Forelimb muscle (tissue), 1 donor: ENCODE results near the gene TTC3. TPM values are rescaled to one million over a fixed set of nuclear protein-coding genes. Genes with fewer than 3 reads are reported as not detected.
"Not testable (repeated sequence)": the region's sequence is repeated elsewhere in the genome, so short reads cannot be mapped to it uniquely, and the experiment has no call there.

Source experiments
- DNase-seq: peaks from one replicate; pipeline ENCODE4 v3.0.0-alpha.2; 2013; ENCODE audit warnings: low read depth
- polyA plus RNA-seq: library from polyadenylated mRNA; unstranded; fragments of 120-200 nt; gene quantifications from one replicate; pipeline ENCODE4 v1.2.1, GENCODE V29; 2013; ENCODE audit not compliant: insufficient read length

TTC3 gene
- polyA plus RNA-seq, 1 donor: 115 TPM

GRCh38 chr21:37220981-37221664, 148.1 kb downstream of the TTC3 start:
- DNase-seq: peak; percentile 77

- not testable (repeated sequence) for DNase-seq
Measured at GRCh38 chr21:37222248-37222647, 149.2 kb downstream of the TTC3 start.

- no peak for DNase-seq
Measured at GRCh38 chr21:37223804-37224345, 150.8 kb downstream of the TTC3 start.

GRCh38 chr21:37224861-37225839, 152.1 kb downstream of the TTC3 start:
- no peak for DNase-seq

DNA sequence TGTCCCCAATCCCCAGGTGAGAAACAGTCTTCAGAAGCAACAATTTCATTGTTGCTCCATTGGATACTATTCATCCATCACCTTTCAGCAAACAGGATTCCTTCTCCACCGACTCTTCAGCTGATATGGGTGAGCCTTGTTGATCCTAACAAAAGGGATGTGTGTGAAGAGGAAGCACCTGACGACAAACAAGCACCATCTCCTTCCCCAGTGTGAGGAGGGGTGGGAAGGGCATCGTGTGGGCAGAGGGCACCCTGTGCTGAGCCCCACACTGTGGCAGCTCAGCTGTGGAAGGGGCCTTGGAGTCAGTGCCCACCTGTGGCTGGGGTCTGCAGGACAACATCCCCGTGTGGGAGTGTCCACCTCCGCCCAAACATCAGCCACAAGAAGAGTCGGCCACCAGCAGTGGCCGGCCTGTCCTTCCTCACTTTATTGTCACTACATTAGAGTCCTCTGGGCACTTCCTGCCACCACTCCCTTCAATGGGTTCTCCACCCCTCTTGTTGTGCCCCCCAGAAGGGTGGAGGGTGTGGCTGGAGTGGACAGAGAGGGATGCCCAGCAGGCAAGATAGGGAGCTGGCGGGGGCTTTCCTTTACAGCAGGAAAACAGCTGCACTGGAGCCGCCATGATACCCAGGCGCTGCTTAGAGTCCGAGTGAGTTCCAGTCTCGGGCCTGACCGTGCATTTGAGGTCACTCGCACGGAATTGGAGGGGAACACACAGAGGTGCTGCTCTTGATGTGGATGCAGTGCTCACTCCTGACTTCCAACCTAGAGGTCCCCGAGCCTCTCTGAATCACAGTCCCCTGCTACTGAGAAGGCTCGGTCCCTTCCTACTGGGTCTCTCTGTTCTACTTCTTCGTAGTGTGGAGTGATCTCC, 153.2 kb downstream of the TTC3 start:
- no peak for DNase-seq

DNA sequence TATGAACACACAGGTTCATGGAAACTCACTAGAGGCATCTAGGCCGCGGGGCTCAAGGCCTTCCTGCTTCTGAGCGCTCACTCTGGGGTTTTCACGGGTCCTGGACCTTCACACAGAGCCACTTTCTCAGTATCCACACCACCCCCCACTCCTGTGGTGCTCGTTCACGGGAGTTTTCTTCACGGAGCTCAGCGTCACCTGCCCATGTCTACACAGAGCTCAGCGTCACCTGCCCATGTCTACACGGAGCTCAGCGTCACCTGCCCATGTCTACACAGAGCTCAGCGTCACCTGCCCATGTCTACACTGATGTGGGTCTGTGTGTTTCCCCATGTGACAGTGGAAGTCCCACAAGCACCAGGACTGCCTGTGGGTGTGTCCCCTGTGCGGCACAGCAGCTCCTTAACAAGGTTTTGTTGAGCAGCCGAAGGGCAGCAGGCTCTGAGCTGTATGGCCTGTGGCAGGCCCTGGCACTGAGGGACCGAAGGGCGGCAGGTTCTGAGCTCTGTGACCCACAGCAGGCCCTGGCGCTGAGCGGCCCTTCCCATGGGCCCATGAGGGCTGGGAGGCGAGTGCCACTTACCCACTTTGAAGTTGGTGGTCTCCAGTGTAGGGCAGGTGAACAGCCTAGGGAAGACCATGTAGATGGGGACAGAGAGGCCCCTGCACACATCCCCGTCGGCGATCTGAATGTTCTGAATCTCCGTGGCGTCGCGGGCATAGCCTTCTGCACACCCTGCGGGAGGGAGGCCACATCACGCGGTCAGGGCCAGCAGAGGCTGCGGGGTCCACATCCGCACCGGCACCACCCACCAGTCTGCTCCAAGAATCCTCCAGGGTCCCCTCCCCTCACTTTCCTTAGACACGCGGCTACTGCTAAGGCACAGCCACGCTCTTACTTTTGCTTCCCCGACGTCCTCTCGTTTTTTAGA, 154.3 kb downstream of the TTC3 start:
- no peak for DNase-seq

DNA sequence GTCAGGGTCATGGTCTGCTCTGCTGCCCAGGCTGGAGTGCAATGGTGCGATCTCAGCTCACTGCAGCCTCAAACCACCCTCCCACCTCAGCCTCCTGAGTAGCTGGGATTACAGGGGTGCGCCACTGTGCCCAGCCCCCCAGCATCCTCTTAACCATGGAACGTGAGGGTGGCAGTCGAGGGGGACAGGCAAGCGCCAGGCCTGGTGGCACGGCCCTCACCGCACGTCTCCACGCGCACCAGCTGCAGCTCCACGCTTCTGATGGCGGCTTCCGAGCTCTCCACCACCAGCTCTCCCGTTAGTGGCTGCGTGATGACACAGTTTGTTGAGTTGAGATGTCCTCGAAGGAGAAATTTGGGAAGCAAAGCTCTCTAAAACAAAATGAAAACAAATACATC, 154.9 kb downstream of the TTC3 start:
- DNase-seq: no peak

DNA sequence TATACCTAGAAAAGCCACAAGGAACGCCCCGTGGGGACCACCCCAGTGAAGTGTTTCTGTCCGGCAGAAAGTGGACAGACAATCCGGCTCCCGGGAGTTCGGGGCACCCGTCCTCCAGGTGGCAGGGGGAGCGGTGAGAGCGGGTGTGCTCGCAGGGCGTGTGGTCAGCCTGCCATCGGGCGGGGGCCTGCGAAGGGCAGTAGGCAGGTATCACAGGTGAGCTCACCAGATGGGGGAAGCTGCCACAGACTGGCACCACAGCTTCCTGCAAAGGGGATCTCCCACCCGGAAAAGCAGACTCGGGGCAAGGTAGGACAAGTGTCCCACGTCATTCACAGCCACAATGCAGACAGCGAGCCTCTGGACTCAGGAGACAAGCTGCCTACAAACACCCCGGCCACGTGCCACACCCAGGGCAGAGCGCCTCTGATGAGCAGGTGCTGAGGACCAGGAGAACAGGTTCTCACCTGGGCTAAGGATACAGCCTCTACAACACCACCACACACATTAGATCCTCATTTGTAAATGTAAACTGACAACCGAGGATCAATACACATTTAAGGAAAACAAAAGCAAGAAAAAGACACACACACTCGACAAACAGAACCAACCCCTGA, 157.7 kb downstream of the TTC3 start:
- DNase-seq: no peak

DNA sequence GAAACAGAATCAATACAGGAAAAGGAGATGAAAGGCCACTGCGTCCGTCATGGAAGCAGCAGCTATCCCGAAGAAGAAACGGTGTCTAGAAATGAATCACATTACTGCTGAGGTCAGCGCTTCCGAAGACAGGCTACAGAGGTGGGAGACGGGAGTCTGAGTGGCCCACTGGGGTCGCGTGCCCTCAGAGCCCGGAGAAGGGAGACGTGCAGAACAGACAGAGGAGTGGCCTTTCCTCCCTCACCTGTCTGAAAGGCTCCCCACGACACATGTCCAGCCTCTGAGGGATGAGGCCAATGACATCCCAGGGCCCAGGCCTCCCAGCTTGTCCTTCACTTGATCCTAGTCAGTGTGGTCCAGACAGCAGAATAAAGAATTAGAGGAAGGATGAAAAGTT, 158.2 kb downstream of the TTC3 start:
- DNase-seq: no peak

- DNase-seq: no peak
Measured at GRCh38 chr21:37231671-37232070, 158.6 kb downstream of the TTC3 start.

GRCh38 chr21:37232274-37233018, 159.4 kb downstream of the TTC3 start:
- DNase-seq: no peak

DNA sequence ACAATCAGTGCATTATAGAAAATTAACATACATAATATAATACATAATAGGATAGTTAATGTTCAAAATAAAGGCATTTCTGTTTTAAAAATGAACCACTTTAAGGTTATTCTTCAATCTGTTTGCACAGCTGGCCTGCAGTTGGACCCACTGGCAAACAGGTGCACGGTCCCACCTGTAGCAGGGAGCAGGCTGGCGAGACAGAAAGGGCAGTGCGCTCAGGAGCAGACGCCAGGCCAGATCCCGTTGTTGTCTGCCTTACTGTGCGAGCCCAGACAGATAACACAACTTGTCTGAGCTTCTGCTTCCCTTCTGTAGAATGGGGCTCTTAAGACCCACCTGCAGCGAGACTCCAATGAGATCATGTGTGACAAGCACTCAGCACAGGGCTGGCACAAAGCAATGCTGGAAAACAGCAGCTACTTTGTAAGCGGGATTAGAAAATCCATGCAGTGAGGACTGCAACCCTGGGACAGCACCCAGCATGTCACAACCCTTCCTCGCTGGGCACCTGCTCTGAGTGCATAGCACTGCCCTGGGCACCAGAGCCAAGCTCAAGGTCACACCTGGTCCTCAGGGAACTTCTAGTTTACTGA, 160.6 kb downstream of the TTC3 start:
- DNase-seq: no peak

- no peak for DNase-seq
Measured at GRCh38 chr21:37237346-37237745, 164.3 kb downstream of the TTC3 start.

GRCh38 chr21:37237764-37238163, 164.7 kb downstream of the TTC3 start:
- DNase-seq: no peak

DNA sequence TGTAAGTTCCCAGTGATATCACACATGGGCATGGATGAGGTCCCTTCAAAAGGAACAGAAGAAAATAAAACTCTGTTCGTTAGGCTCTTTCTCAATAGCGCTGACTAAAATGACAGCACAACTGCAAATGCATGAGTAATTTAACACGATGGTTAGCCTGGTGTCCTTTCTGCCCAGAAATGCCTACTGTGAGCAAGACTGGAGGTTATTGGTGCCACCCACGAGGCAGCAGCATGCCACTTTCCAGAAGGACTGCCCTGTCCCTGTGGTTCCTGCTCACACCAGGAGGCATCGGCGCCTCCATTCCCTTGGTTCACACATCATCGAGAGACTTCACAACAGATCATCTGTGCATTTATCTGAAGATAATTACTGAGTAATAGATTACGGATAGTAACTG, 167.9 kb downstream of the TTC3 start:
- DNase-seq: no peak

DNA sequence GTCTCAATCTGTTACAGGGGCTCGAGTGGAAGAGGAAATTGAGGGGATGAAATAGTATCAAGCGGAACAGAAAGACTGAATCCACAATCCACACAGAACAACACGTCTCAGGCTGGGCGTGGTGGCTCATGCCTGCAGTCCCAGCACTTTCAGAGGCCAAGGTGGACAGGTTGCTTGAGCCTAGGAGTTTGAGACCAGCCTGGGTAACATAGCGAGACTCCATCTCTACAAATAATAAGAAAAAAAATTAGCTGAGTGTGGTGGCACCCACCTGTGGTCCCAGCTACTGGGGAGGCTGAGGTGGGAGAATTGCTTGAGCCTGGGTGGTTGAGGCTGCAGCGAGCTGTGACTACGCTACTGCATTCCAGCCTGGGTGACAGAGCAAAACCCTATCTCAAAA, 168.4 kb downstream of the TTC3 start:
- no peak for DNase-seq

DNA sequence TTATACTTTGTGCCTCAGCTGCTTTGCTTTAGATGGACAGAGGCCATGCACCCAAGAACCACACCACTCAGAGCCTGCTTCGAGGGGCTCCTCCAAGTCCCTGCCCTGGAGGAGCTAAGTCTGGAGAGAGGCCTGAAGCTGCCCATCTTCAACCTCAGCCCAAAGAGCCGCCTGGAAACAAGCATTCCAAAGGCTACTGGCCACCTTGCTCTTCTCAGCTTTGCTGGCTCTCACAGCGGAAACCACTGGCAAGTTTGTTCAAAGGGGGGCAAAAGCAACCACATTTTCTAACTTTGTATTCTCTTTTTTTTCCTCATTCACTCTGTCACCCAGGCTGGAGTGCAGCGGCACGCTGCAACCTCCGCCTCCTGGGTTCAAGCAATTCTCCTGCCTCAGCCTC, 170.9 kb downstream of the TTC3 start:
- DNase-seq: no peak

DNA sequence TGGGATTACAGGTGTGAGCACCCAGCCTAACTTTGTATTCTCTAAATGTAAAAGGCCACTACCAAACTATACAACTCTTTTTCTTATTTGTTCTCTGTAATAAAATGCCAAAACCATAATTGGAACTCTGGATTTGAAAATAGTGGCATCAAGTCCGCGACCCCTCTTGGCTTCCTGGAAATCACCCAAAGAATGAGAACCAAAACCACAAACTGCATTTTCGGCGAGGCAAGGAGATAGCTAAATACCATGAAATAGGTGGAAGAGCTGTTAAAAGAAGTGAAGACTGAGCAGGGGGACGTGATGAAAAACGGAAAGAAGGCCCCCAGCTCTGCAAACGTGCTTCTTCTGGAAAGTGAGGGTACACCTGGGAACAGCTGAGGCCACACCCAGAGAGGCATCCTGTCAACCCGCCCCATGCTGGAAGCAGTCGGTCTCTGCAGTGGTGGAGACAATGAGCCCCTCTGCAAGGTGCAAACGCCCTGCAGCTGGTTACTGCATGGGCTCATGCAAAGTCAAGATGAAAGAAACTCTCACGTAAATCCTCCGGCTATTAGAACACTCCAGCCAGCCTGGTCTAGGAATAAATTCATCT, 171.5 kb downstream of the TTC3 start:
- no peak for DNase-seq

- DNase-seq: no peak
Measured at GRCh38 chr21:37245151-37245550, 172.1 kb downstream of the TTC3 start.
